Measurements from ENCODE around the gene SLC7A4.

SLC7A4 gene

DNA sequence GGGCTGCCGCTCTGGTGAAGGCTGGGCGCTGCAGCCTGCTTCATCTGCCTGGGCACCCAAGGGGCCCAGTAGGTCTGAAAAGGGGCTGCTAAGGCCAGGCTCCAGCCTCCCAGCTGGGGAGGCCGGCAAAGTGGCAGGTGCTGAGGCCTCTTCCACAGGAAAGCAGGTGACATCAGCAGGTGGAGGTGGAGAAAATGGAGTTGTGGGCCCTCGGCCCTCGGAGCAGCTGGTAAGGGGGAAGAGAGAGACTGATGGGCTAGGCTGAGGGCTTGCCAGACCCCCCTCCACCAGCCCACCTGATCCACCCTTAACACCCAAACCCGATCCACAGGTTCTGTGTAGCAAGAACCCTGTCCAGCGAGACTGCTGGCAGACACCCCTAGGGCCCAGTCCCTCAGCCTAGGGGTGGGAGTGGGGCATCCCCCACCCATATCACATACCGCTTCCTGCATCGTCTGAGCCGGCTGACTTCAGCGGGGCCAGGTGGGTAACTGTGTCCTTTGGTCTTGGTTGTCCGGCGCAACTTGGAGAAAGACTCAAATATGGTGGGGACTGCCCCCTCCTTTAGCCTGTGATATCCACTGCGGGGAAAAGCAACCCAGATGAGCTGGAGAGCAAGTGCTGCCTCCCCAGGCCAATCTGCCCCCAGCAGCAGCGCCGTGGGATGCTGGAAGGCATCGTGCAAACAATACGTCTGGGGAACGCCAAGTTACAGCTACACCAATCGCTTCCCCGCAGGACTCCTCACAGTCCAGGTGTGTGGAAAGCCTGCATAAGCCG is 32.0 kb downstream of the SLC7A4 start:
- in situ Hi-C loops (cut with HindIII; ENCODE audit: low sequenced_read_pairs): no loop called here

DNA sequence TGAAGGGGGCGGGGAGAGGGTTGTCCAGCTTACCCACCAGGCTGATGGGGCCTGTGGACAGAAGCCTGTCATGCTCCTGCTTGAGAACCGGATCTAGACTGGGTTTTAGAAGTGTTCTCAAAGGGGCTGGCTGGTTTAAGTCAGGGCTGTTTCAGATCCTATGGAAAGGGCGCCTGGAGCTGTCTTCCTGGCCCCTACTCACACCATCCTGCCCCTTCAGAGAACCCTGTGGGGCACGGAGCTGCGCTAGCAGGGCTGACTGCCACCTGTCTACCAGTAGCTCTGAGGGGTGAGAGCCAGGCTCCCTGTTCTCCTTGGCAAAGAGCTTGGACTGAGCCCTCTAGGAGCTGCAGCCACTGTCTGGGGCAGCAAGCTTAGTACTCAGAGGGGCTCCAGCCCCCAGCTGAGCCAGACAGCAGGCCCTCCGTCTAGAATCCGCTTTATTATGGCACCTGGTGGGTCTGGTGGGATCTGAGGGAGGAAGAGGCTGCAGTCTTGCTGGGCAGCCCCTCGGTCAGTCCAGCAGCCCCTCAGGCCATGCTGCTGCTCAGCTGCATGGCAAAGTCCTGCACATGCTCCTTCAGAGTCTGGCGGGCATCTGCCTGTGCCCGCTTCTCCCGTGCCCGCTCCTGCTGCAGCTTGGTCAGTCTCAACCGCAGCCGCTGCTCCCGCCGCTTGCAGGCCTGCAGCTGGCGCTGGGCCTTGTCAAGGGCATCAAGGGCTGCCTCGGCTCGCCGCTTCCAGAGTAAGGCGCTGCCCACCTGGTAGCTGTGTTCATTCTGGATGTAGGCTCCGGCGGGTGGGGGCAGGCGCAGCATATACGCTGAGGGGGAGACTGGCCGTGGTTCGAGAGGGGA is 32.8 kb downstream of the SLC7A4 start:
- in situ Hi-C loops (cut with HindIII; ENCODE audit: low sequenced_read_pairs): no loop called here

DNA sequence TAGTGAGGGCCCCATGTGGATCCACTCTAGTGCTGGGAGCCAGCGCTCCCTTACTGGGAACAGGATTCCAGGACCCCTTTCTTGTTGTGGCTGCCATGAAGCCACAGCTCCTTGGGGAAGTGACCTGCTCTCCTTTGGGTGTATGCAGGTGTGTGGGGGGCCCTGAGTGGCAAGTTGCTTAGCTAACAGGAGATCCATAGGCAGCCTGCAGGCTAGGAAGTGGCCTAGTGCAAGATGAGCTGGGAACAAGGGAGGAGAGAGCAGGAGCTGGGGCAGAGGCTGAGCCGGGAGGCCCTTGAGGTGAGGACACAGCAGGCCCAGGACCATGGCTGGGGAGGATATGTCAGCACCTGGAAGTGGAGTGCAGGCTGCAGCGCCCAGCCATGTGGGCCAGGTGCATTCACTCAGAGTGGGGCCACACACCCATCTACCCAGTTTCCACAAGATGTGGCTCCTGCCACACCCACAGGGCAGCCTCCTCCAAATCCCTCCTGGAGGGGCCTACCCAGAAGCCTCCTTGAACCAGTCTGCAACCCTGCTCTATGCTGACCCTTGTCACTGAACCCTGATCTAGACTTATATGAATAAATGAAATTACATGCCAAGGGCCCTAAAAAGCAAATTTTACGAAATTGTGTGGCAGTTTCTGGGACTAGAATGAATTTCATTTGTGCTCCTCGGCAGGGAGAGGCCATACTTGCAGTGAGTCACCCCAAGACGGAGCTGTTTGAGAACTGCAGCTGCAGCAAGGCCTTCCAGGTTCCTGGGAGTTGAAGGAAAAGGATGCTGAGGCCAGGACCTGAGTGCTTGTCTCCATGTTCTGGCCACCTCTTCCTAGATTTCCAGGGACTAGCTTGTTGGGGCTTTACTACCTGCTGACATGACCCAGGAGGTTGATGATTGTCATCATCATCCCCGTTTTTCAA is 33.7 kb downstream of the SLC7A4 start:
- in situ Hi-C loops (cut with HindIII; ENCODE audit: low sequenced_read_pairs): no loop called here

DNA sequence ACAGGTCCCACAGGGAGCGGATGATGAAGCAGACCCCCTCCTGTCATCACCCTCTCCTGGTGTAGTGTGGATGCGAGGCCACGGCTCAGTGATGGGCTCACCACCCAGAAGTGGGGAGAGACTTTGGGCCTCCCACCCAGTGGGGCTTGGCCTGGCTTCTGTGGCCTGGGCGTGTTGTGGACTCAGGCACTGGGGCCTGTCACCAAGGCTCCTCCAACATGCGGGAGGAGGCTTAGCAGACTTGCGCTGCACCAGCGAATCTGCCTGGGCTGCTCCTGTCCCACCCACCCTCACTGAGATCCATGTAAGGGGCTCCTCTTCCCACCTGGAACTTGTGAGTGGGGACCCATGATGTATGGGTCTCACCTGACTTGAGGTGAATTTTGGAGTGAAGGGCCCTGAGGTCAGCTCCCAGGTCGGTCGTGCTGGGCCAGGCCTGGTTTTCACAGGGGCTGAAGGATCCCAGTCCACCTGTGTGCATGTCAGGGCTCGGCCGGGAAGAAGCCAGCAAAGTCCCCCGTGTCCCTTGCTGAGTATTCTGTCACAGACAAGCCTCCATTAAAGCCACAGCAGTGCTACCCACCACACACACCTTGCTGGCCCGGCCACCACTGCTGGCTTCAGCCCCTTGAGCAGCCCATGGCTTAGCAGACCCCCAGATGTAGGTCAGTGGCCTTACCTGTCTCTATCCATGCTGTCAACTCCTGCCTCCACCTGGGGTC is 34.7 kb downstream of the SLC7A4 start:
- in situ Hi-C loops (cut with HindIII; ENCODE audit: low sequenced_read_pairs): no loop called here

DNA sequence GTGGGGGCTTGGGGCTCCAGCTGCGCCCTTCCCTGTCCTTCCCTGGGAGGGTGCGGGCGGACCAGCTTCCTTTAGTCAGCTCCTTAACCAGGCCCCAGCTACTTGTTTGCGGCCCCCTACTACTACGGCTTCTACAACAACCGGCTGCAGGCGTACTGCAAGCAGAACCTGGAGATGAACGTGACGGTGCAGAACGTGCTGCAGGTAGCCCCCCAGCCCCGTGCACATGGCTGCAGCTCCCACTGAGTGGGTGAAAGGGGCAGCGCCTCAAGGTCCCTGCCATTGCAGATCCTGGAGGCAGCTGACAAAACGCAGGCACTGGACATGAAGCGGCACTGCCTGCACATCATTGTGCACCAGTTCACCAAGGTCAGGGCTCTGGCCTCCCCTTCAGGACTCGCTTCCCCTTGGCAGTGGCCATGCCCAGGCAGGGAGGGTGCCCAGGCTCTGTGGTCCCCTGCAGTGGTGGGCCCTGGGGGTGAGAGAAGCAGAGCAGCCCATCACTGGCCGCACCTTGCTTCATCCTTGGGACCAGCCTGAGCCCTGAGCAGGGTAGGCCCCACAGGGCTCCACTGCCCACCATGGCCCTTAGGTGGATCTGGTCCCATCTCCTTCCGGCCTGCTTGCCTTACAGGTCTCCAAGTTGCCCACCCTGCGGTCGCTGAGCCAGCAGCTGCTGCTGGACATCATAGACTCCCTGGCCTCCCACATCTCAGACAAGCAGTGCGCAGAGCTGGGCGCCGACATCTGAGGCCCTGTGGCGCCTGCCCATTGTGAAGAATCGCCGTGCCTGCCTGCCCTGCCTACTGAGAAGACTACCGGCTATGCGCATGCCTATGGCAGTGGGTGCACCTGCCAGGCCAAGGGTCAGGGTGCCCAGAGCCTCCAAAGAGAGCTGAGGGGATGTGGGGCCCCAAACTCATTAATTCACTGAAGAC is 35.5 kb downstream of the SLC7A4 start:
- in situ Hi-C loops (cut with HindIII; ENCODE audit: low sequenced_read_pairs): no loop called here

DNA sequence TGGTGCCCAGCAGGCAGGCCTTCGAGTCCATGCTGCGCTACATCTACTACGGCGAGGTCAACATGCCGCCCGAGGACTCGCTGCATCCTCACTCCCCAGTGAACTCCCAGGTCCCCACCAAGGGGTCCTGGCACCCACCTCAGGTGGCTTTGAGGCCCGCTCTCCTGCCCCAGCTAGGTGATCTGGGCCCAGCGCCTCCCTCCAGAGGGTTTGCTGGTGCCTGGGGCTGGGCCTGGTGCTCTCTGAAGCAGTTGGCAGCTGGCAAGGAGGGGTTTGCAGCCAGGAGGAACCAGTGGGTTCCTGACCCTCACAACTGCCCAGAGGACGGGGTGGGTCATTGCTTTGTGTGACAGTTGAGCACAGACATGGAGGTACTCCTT is 36.3 kb downstream of the SLC7A4 start:
- in situ Hi-C loops (cut with HindIII; ENCODE audit: low sequenced_read_pairs): no loop called here

DNA sequence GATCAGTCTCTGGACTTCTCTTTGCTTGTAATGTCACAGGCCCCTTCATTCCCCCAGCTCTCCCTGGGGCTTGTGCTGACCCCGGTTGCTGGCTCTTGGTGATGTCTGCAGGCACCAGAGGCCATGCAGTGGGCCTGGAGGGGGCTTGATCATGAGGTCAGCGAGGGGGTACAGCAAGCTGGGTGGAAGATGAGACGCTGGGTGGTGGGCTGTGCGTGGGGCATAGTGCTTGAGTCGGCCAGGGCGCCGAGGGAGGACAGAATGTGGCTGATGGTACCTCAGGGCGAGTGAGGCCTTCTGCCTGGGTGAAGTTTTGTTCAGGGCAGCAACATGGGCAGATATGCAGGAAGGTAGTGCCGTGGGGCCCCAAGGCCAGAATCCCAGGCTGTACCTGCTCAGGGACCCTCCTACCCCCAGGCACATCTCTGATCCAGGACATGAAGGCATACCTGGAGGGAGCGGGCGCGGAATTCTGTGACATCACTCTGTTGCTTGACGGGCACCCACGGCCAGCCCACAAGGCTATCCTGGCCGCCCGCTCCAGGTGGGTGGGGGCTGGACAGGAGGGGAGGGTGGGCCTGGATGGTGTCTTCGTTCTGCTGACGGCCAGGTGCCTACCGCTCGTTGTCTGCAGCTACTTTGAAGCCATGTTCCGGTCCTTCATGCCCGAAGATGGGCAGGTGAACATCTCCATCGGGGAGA is 36.9 kb downstream of the SLC7A4 start:
- in situ Hi-C loops (cut with HindIII; ENCODE audit: low sequenced_read_pairs): no loop called here

DNA sequence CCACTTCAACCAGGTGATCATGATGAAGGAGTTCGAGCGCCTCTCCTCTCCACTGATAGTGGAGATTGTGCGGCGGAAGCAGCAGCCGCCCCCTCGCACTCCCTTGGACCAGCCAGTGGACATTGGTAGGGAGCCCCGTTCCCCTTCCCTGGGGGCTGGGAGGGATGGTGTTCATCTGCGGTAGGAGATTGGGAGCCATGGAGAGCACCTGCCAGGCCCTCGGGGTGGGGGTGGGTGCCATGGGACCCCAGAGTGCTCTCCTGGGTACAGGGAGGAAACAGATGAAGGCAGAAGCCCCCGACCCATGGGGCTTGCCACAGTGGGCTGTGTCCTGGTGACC is 37.5 kb downstream of the SLC7A4 start:
- in situ Hi-C loops (cut with HindIII; ENCODE audit: low sequenced_read_pairs): no loop called here

DNA sequence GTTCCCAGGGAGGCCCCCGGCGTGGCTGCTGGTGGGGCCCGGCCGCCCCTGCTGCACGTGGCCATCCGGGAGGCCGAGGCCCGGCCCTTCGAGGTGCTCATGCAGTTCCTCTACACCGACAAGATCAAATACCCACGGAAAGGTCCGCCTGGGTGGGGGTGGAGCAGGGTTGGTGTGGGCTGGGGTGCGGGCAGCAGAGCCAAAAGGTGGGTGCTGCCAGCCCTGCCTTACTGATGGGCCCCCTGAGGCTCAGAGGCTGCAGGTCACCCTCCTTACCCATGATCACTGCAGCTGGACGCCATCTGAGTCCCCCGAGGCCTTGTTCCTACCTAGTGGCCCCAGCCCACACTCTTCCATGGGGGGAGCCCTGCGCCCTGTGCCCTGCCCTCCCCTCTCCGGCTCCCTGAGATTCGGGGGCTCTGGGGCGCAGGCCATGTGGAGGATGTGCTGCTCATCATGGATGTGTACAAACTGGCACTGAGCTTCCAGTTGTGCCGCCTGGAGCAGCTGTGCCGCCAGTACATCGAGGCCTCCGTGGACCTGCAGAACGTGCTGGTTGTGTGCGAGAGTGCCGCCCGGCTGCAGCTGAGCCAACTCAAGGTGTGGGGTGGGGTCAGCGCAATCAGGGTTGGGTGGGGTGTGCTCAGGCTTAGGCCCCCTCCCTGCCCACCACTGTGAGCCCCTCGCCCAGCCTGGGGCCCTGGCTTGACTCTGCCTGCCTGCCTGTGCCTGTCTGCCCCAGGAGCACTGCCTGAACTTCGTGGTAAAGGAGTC is 38.0 kb downstream of the SLC7A4 start:
- in situ Hi-C loops (cut with HindIII; ENCODE audit: low sequenced_read_pairs): no loop called here

DNA sequence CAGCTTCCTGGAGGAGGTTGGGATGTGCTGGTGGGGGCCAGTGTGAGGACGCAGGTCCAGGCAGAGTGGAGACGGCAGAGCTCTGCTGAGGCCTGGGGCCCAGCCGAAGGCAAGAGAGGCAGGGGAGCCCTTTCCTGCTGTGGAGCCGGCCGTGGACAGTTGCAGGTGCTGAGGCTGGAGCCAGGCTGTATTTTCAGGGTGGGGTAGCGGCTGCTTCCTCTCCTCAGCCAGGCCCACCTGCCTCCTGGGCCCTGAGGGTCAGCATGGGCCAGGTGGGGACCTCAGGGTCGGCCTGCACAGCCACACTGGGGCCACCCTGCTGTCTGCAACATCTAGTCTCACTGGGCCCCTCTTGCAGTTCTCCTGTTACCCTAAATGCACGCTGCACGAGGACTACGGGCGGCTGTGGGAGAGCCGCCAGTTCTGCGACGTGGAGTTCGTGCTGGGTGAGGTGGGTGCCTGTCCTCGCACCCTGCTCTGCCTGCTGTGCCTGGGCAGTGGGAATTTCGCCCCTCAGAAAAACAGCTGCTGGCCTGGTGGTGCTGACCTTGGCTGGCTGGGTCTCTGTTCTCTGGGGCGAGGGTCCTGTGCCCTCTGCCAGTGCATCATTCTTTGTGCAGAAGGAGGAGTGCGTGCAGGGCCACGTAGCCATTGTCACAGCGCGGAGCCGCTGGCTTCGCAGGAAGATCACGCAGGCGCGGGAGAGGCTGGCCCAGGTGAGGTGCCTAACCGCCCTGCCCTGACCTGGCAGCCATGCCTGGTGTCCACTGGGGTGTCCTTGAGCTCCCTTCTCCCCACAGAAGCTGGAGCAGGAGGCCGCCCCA is 38.8 kb downstream of the SLC7A4 start:
- in situ Hi-C loops (cut with HindIII; ENCODE audit: low sequenced_read_pairs): no loop called here

DNA sequence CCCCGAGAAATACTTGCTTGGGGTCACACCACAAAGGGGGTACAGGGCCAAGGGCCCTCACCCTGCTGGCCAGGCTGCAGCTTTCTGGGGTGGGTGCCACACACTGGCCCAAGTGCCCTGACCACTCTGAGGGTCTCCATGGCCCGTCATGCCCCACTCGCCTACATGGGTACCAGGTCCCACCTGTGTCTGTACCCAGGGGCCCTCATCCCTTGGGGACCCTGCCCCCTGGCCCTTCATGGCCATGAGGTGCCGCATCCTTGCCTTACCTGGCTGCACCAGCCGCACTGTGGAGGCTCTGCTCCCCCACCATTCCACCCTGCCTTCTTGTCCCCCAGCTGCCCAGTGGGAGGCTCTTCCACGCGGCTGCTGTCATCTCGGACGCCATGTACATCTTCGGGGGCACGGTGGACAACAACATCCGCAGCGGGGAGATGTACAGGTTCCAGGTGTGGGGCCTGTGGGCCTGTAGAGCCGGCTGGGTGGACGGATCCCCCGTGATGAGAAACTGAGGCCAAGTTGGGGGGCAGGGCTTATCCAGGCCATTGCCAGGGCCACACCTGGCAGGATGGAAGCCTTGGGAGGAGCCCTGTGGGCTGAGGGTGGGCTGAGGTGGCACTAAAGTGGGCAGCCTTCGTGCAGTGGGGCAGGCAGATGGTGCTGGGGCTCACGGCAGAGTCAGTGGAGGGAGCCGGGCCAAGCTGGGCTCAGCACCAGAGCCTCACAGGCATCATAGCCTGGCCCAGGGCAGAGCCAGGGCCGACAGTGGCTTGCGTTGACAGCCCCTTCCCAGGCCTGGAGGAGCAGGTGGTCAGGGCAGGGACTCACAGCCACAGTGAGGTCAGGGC is 39.7 kb downstream of the SLC7A4 start:
- in situ Hi-C loops (cut with HindIII; ENCODE audit: low sequenced_read_pairs): no loop called here

DNA sequence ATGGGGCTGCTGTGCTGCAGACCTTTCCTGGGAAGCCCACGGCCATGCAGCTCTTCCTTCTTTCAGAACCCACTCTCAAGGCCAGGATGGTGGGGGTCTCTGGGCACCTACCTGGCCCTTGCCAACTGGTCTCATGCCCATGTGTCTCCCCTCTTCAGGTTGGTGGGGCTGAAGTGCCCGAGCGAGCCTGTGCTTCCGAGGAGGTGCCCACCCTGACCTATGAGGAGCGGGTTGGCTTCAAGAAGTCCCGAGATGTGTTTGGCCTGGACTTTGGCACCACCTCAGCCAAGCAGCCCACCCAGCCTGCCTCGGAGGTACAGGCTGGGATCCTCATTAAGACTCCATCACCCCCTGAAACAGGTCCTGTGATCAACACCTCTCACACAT is 40.3 kb downstream of the SLC7A4 start:
- in situ Hi-C loops (cut with HindIII; ENCODE audit: low sequenced_read_pairs): no loop called here

DNA sequence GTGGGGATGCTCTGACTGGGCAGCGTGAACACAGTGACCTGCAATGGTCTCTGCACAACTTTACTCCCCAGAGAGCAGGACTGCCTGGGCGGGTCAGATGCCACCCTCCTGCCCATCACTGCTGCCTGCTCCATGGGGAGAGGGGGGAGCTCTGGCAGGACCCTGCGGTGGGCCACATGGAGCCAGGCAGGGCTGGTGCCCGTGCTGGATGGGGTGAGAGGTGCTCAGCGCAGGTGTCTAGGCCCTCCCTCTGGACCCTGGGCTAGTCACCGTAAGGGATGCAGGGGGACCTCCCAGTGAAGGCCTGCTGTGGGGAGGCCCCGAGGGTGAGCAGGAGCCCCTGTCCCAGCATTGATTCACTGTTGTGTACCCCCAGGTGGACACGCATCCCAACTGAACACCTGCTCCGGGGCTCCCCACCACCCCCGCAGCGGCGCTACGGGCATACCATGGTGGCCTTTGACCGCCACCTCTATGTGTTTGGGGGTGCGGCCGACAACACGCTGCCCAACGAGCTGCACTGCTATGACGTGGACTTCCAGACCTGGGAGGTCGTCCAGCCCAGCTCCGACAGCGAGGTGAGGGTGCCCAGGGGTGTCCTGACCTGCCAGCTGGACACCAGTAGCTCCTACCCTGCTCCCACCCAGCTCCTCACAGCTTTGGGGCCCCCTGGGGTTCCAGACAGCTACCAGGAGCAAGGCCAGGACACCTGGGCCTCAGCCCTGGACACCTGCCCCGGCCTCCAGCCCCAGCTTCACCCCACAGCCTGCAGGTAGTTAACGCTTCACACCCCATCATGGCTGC is 40.9 kb downstream of the SLC7A4 start:
- in situ Hi-C loops (cut with HindIII; ENCODE audit: low sequenced_read_pairs): no loop called here

DNA sequence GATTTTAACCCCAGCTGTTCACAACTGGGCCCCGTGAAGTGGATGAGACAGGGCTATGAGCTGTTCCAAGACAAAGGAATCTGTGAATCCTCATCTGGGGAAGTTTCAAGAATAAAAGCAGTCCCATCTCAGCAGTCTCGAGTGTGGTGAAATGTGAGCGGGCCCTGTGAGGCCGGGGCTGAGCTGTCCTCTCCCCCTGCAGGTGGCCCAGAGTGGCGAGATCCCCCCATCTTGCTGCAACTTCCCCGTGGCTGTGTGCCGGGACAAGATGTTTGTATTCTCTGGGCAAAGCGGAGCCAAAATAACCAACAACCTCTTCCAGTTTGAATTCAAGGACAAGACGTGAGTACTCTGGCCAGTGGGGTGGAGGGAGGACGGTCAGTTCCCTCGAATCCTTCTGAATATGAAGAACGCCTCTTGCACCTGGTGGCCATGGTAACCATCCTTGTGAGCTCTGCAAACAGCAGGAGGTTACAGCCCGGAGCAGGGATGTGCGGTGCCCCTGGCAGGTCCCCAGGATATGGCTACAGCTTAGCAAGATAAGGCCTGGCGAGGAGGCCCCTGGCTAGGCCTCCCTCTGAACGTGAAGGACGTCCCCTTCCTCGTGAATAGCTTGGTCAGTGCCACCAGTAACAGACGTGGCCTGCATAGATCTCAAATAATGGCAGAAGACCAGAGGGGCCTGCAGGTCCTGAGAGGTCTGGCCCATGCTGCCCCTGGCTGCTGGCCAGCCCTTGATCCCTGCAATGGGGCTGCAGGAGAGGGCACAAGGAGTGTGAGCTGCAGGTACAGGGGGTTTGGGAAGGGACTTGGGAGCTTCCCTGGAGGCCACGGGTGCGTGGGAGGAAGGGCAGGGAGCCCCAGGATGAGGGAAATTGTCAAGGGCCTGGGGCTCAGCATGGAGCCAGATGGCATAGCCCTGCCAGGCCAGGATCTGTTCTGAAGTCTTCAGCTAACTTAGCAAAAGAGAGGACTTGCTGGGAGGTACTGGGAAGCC is 41.9 kb downstream of the SLC7A4 start:
- in situ Hi-C loops (cut with HindIII; ENCODE audit: low sequenced_read_pairs): no loop called here
